ENCODE measurements around the gene EPO. TPM values are rescaled to one million over a fixed set of nuclear protein-coding genes. Genes with fewer than 3 reads are reported as not detected.
"Not testable (repeated sequence)": the region's sequence is repeated elsewhere in the genome, so short reads cannot be mapped to it uniquely, and the experiment has no call there.

The EPO gene
- total RNA-seq, 1 donor from 2014 or later: 0.68 TPM

DNA sequence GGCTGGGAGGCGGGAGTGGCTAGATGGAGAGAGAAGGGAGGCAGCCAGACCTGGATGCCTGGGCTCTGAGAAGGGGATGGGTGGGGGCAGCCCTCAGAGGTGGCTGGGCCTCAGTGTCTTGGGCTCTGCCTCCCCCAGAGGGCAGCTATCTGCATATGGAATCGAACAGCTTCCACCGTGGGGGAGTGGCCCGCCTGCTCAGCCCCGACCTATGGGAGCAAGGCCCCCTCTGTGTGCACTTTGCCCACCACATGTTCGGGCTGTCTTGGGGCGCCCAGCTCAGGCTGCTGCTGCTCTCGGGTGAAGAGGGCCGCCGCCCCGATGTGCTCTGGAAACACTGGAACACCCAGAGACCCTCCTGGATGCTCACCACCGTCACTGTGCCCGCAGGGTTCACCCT is 16.4 kb downstream of the EPO start:
- DNase-seq (ENCODE audit: low spot score): no peak

DNA sequence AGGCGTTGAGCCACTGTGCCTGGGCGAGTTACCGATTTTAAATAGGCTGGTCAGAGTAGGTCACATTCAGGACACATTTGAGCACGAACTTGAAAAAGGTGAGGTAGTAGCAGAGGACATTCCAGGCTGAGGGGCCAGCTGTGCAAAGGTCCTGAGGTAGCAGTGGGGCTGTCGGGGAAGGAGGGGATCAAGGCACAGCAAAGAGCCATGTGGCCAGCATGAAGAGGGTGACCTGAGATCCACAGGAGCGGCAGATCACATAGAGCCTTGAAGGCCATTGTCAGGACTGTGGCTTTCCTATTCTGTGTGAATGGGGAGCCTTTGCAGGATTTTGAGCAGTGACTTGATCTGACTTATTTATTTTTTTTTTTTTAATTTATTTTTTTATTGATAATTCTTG is 19.7 kb downstream of the EPO start:
- DNase-seq (ENCODE audit: low spot score): no peak

DNA sequence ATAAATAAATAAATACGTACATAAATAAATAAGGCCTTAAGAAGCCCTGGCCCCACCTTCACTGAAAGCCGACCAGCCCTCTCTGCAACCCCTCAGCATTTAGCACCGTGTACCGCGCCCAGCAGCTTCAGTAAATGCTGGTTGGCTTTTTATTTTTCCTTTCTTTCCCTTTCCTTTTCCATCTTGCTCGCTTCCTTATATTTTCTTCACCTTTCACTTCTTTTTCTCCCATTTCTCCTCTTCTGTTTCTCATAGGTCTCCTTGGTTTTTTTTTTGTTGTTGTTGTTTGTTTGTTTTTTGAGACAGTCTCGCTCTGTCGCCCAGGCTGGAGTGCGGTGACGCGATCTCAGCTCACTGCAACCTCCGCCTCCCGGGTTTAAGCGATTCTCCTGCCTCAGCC is 24.3 kb downstream of the EPO start:
- no peak for DNase-seq (ENCODE audit: low spot score)

DNA sequence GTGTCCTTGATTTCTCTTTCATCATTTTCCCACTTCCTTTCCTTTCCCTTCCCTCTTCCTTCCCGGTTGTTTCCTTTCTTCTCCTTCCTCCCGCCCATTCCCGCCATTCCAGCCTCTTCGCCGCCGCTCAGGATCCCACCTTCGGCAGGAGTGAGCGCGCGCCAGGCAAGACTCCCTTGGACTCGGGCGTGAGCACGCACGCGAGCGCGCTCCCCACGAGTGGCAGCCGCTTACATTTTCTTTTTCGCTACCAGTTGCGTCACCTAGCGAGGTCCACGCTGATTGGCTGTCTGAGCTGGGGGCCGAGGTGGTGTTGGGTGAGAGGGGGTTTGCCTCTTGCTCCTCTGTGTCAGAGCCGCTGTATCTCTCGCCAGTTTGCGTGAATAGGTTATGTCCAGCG is 24.9 kb downstream of the EPO start:
- no peak for DNase-seq (ENCODE audit: low spot score)

DNA sequence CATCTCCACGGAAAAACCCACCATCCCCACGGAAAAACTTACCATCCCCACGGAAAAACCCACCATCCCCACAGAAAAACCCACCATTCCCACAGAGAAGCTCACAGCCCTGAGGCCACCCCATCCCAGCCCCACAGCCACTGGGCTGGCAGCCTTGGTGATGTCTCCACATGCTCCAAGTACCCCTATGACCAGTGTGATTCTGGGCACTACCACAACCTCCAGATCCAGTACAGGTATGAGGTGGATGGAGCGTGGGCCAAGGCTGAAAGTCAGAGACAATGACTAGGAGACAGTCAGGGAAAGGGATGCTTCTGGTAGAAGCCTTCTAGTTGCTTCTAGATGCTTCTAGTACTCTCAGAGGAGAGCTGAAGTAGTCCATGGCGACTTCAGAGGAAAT is 32.7 kb downstream of the EPO start:
- no peak for DNase-seq (ENCODE audit: low spot score)

DNA sequence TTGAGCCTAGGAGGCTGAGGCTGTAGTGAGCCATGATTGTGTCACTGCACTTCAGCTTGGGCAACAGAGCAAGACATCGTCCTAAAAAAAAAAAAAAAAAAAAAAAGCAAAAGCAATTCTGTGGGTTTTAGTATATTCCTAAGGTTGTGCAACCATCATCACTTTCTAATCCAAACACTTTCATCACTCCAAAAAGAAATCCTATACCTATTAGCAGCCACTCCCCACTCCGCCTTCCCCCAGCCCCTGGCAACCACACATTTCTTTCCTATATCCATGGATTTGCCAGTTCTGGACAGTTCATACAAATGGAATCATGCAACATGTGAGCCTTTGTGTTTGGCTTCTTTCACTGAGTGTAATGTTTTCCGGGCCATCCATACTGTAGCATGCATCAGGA is 33.5 kb downstream of the EPO start:
- DNase-seq (ENCODE audit: low spot score): no peak

DNA sequence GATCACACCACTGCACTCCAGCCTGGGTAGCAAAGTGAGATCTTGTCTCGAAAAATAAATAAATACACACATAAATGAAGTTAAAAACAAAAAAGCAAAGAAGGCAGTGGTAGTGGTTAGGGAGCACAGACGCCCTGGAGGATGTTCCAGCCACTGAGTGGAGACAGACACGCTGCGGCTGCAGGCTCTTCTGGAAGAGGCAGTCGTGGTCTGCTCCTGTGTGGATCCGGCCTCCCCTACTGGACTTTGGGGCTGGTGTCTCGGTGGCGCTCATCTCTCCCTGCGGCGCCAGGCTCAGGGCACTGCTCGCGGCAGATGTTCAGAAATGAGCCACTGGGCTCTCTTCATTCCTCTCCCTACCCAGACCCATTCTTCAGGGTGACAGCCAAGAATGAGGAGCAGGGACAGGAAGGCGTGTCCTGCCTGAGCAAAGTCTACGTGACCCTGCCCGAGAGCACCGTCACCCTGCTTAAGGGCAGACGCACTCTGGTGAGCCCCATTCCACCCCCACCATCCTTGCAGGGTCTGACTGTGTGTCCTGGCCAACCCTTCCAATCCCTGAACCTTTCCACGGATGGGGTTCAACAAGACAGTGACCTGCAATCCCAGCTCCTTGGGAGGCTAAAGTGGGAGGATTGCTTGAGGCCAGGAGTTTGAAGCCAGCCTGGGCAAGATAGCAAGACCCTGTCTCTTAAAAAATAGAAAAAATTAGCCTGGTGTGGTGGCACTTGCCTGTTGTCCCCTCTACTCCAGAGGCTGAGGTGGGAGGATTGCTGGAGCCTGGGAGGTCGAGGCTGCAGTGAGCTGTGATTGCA is 39.3 kb downstream of the EPO start:
- no peak for DNase-seq (ENCODE audit: low spot score)

DNA sequence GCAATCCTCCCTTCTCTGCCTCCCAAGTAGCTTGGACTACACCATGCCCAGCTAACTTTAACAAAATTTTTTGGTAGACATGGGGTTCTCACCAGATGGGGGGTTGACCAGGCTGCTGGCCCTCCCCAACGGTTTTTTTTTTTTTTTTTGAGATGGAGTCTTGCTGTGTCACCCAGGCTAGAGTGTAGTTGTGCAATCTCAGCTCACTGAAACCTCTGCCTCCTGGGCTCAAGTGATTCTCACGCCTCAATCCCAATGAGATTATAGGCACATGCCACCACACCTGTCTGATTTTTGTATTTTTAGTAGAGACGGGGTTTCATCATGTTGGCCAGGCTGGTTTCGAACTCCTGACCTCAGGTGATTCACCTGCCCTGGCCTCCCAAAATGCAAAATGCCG is 42.6 kb downstream of the EPO start:
- not testable (repeated sequence) for DNase-seq (ENCODE audit: low spot score)

DNA sequence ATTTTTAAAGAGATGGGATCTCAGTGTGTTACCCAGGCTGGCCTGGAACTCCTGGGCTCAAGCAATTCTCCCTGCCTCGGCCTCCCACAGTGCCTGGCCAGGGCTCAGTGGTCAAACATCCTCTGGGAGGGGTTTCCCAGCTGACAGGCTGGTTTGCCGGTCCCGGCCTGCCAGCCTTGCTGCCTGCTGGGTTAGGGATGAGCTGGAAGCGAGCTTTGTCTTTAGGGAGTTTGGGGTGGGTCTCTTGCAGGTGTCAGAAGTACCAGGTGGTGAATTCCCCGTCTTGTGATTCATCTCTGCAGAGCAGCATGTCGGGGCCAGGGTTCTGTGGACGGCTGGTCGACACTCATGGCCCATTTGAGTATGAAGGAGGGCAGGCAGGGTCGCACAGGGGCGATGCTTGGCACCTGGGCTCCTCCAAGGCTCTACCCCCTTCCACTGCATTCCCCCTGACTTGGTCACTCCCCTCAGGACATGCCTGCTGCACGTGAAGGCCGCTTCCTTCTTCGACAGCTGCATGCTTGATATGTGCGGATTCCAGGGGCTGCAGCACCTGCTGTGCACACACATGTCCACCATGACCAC is 43.4 kb downstream of the EPO start:
- no peak for DNase-seq (ENCODE audit: low spot score)

DNA sequence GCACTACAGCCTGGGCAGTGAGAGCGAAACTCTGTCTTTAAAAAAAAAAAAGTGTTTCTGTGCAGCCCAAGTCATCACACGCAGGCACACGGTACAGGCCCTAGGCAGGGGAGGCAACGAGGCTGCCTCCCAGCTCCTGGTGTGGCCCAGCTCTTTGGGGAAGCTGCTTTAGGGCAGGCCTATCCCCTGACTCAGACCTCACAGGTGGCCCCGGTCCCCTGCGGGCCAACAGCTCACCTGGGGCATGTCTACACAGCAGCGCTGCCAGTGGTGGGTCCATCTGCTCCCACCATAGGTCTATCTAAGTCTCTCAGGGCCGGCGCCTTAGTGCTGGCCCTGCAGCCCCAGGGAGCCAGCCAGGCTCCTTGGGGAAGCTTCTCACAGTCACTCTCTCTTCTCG is 44.6 kb downstream of the EPO start:
- no peak for DNase-seq (ENCODE audit: low spot score)

DNA sequence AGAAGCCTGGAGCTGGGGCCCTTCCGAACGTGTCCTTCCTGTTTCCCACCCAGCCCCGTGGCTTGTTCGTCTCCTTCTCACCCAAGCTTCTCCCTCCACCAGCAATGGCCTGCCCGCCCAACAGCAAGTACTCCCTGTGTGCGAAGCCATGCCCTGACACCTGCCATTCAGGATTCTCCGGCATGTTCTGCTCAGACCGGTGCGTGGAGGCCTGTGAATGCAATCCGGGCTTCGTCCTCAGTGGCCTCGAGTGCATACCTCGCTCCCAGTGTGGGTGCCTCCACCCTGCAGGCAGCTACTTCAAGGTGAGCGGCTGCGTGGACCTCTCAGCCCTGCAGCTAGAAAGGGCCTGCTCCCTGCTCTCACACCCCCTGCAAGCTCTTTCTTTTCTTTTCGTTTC is 45.0 kb downstream of the EPO start:
- no peak for DNase-seq (ENCODE audit: low spot score)

DNA sequence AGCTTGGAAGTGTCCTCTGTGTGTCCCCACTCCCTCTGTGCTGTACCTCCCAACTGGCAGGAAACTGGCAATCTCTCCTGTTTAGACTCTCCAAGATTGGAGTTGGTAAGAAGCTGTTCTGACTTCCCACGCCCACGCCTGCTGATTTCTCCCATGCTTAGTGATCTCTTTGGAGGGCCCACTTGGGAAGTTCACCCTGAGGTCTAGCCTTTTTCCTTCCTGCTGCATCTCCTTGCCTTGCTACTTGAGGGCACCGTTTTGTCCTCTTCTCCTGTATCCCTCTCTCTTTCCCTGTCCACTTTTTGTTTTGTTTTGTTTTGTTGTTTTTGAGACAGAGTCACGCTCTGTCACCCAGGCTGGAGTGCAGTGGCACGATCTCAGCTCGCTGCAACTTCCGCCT is 48.5 kb downstream of the EPO start:
- DNase-seq (ENCODE audit: low spot score): no peak

Other genes starting within 250 kb of the EPO start
- gene TSC22D4, start 241.3 kb upstream of the EPO start, total RNA-seq: 42.9 TPM
- 0.68 TPM for gene NYAP1, start 236.5 kb upstream of the EPO start, total RNA-seq
- 28.0 TPM for gene AGFG2, start 181.3 kb upstream of the EPO start, total RNA-seq
- gene SAP25, start 146.6 kb upstream of the EPO start, total RNA-seq: 2.8 TPM
- 52.4 TPM for gene LRCH4, start 134.3 kb upstream of the EPO start, total RNA-seq
- 0.29 TPM for gene FBXO24, start 134.1 kb upstream of the EPO start, total RNA-seq
- gene PCOLCE, start 118.1 kb upstream of the EPO start, total RNA-seq: 76.4 TPM
- 18.0 TPM for gene MOSPD3, start 107.9 kb upstream of the EPO start, total RNA-seq
- gene TFR2, start 78.9 kb upstream of the EPO start, total RNA-seq: 2.2 TPM
- not detected for gene ACTL6B, start 64.0 kb upstream of the EPO start, total RNA-seq
- 225 TPM for gene GNB2, start 46.7 kb upstream of the EPO start, total RNA-seq
- gene GIGYF1, start 26.2 kb upstream of the EPO start, total RNA-seq: 44.9 TPM
- 28.0 TPM for gene POP7, start 14.3 kb upstream of the EPO start, total RNA-seq
- not detected for gene ZAN, start 13.1 kb downstream of the EPO start, total RNA-seq
- 58.4 TPM for gene EPHB4, start 107.1 kb downstream of the EPO start, total RNA-seq
- 41.9 TPM for gene SLC12A9, start 132.2 kb downstream of the EPO start, total RNA-seq
- 120 TPM for gene TRIP6, start 146.9 kb downstream of the EPO start, total RNA-seq
- gene SRRT, start 154.6 kb downstream of the EPO start, total RNA-seq: 133 TPM
- 4.6 TPM for gene UFSP1, start 169.2 kb downstream of the EPO start, total RNA-seq
- gene ACHE, start 175.4 kb downstream of the EPO start, total RNA-seq: 4.0 TPM
- gene MUC3A, start 229.1 kb downstream of the EPO start, total RNA-seq: 2.1 TPM
- gene MUC12, start 249.1 kb downstream of the EPO start, total RNA-seq: 2.1 TPM